EH (cell line): ENCODE results near the gene PRODH.
"Not testable (repeated sequence)": the region's sequence is repeated elsewhere in the genome, so short reads cannot be mapped to it uniquely, and the experiment has no call there.

Source experiments
- DNase-seq: peaks from one replicate; pipeline ENCODE4 v3.0.0-alpha.2; 2015; ENCODE audit warnings: low read depth

Gene PRODH

GRCh38 chr22:18954303-18954989 lies 18.4 kb upstream of the PRODH start:
- peak; percentile 57 for DNase-seq

- not testable (repeated sequence) for DNase-seq
Observed at GRCh38 chr22:18953128-18953527, 17.0 kb upstream of the PRODH start.

GRCh38 chr22:18952022-18952421 lies 15.9 kb upstream of the PRODH start:
- no peak for DNase-seq

- no peak for DNase-seq
Observed at GRCh38 chr22:18950141-18950540, 14.0 kb upstream of the PRODH start.

- no peak for DNase-seq
Observed at GRCh38 chr22:18947905-18948304, 11.8 kb upstream of the PRODH start.

GRCh38 chr22:18947105-18947504 lies 11.0 kb upstream of the PRODH start:
- not testable (repeated sequence) for DNase-seq

- not testable (repeated sequence) for DNase-seq
Observed at GRCh38 chr22:18938691-18939090, 2.6 kb upstream of the PRODH start.

- not testable (repeated sequence) for DNase-seq
Observed at GRCh38 chr22:18934688-18935087, 1.4 kb downstream of the PRODH start.

- no peak for DNase-seq
Observed at GRCh38 chr22:18933914-18934313, 2.2 kb downstream of the PRODH start.

GRCh38 chr22:18931905-18932652 lies 4.0 kb downstream of the PRODH start:
- DNase-seq = no peak

GRCh38 chr22:18929459-18929858 lies 6.6 kb downstream of the PRODH start:
- no peak for DNase-seq

- DNase-seq = no peak
Observed at GRCh38 chr22:18927573-18927972, 8.5 kb downstream of the PRODH start.

GRCh38 chr22:18927020-18927419 lies 9.1 kb downstream of the PRODH start:
- no peak for DNase-seq

GRCh38 chr22:18925368-18926064 lies 10.6 kb downstream of the PRODH start:
- no peak for DNase-seq

- not testable (repeated sequence) for DNase-seq
Observed at GRCh38 chr22:18920257-18920902, 15.7 kb downstream of the PRODH start.

- DNase-seq = not testable (repeated sequence)
Observed at GRCh38 chr22:18917818-18918217, 18.3 kb downstream of the PRODH start.

GRCh38 chr22:18915550-18915949 lies 20.5 kb downstream of the PRODH start:
- DNase-seq = not testable (repeated sequence)

GRCh38 chr22:18914558-18914957 lies 21.5 kb downstream of the PRODH start:
- not testable (repeated sequence) for DNase-seq

- not testable (repeated sequence) for DNase-seq
Observed at GRCh38 chr22:18912264-18912946, 23.7 kb downstream of the PRODH start.

GRCh38 chr22:18911535-18911934 lies 24.6 kb downstream of the PRODH start:
- not testable (repeated sequence) for DNase-seq

- DNase-seq = no peak
Observed at GRCh38 chr22:18909556-18909955, 26.5 kb downstream of the PRODH start.

- no peak for DNase-seq
Observed at GRCh38 chr22:18906896-18907295, 29.2 kb downstream of the PRODH start.
